ENCODE measurements around the gene SLCO2B1.

The SLCO2B1 gene

DNA sequence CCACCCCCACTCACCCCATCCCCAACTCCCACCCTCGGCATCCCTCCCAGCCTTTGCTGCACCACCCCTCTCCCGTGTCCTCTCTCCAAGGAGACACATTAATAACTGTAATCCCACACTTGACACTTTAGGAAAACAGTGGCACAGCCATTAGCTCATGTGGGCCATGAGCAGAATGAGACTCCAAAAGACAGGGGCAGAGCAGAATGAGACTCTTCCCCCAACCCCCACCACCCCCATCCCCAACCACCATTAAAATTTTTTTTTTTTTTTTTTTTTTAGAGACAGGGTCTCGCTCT, 6.2 kb upstream of the SLCO2B1 start:
- Histone ChIP-seq H3K14ac (ENCODE audit: low read length) (no peak overlapping the region), H3K4ac (ENCODE audit: low read length) (no peak overlapping the region), H3K27me3 (ENCODE audit: control insufficient read depth in 3 of 3, insufficient read depth in 3 of 3, low read depth in 1 of 3, low read length in 3 of 3) (no peaks in the 10 kb centered on the region), H3K79me1 (ENCODE audit: low read depth, low read length) (no peaks in the 10 kb centered on the region), H3K4me3 (ENCODE audit: low read length in 2 of 2) (no peak overlapping the region), H4K8ac (ENCODE audit: low read depth, low read length) (no peak overlapping the region), H3K9me3 (replicated peaks in 1 of 2; ENCODE audit: control insufficient read depth in 2 of 2, insufficient read depth in 1 of 2, low read depth in 1 of 2, low read length in 2 of 2) (no peaks in the 10 kb centered on the region), H3K4me1 (ENCODE audit: control insufficient read depth in 2 of 2, insufficient read depth in 1 of 2, low read depth in 1 of 2, low read length in 2 of 2) (no peaks in the 10 kb centered on the region), H3K23ac (ENCODE audit: low read depth, low read length, poor library complexity) (no peak overlapping the region), H3K18ac (ENCODE audit: low read length) (no peak overlapping the region), H3K4me2 (ENCODE audit: insufficient read depth, low read length, poor library complexity, severe bottlenecking) (no peak overlapping the region), H4K91ac (ENCODE audit: low read depth, low read length, poor library complexity) (no peak overlapping the region), H2BK5ac (ENCODE audit: low read length) (no peak overlapping the region), H2BK15ac (ENCODE audit: low read length) (no peak overlapping the region), H3K27ac (replicated peaks; ENCODE audit: low read length) (no peak overlapping the region), H2AK5ac (ENCODE audit: low read depth, low read length) (no peak overlapping the region), H2AFZ (ENCODE audit: low read length) (no peak overlapping the region), H2BK120ac (ENCODE audit: low read depth, low read length) (no peak overlapping the region), H3K9ac (ENCODE audit: low read depth, low read length, poor library complexity) (no peak overlapping the region), H2BK12ac (ENCODE audit: low read length) (no peak overlapping the region), H3K36me3 (replicated peaks in 1 of 2; ENCODE audit: control insufficient read depth in 2 of 2, insufficient read depth in 2 of 2, low read length in 2 of 2) (no peaks in the 10 kb centered on the region)
- WGBS, 2 donors (ENCODE audit: extremely low coverage in 2 of 2, insufficient read length in 2 of 2, insufficient replicate concordance in 1 of 2) = no CpG with 5 or more reads among the region's 3 CpGs
- DNase-seq (ENCODE audit: low spot score) = no peak

DNA sequence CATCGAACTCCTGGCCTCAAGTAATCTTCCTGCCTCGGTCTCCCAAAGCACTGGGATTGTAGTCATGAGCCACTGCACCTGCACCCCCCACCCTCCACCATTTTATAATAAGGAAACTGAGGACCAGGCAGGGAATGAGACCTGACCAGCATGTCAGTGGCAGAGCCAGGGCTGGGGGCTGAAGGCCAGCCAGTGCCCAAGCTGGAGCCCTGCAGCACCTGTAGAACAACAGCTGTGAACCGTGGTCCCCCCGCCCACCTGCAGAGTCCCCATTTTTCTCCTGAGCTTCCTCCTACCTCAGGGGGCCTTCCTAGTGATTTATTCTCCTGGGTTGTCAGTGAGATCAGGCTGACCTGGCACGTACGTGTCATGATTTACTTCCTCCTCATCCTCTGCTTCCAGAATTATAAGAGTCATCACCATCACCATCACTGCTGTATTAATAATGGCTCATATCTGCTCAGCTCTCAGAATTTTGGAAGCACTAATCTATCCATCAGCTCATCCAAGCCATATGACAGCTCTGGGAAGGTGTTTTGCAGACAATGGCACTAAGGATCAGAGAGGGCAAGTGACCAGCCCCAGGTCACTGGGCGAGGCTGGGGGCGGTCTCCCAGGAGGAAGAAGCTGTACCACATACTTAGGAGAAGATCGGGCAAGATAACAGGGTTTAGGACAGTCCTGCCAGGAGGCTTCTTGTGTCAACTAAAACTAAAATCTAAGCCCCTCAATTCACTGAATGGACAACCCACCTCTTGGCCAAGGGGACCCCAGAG, 5.5 kb upstream of the SLCO2B1 start:
- no peak overlapping the region for H2BK120ac ChIP-seq (ENCODE audit: low read depth, low read length)
- H3K9me3 ChIP-seq (replicated peaks in 1 of 2; ENCODE audit: control insufficient read depth in 2 of 2, insufficient read depth in 1 of 2, low read depth in 1 of 2, low read length in 2 of 2) = no peaks in the 10 kb centered on the region
- H2AK5ac ChIP-seq (ENCODE audit: low read depth, low read length) = no peak overlapping the region
- no peak for DNase-seq (ENCODE audit: low spot score)
- H2BK15ac ChIP-seq (ENCODE audit: low read length) = no peak overlapping the region
- no peaks in the 10 kb centered on the region for H3K36me3 ChIP-seq (replicated peaks in 1 of 2; ENCODE audit: control insufficient read depth in 2 of 2, insufficient read depth in 2 of 2, low read length in 2 of 2)
- no CpG with 5 or more reads among the region's 9 CpGs for WGBS, 2 donors (ENCODE audit: extremely low coverage in 2 of 2, insufficient read length in 2 of 2, insufficient replicate concordance in 1 of 2)
- no peak overlapping the region for H2AFZ ChIP-seq (ENCODE audit: low read length)
- H3K4me2 ChIP-seq (ENCODE audit: insufficient read depth, low read length, poor library complexity, severe bottlenecking) = no peak overlapping the region
- no peak overlapping the region for H3K27ac ChIP-seq (replicated peaks; ENCODE audit: low read length)
- no peak overlapping the region for H3K14ac ChIP-seq (ENCODE audit: low read length)
- H3K79me1 ChIP-seq (ENCODE audit: low read depth, low read length) = no peaks in the 10 kb centered on the region
- H3K18ac ChIP-seq (ENCODE audit: low read length) = no peak overlapping the region
- H3K27me3 ChIP-seq (ENCODE audit: control insufficient read depth in 3 of 3, insufficient read depth in 3 of 3, low read depth in 1 of 3, low read length in 3 of 3) = no peaks in the 10 kb centered on the region
- no peak overlapping the region for H3K9ac ChIP-seq (ENCODE audit: low read depth, low read length, poor library complexity)
- no peaks in the 10 kb centered on the region for H3K4me1 ChIP-seq (ENCODE audit: control insufficient read depth in 2 of 2, insufficient read depth in 1 of 2, low read depth in 1 of 2, low read length in 2 of 2)
- no peak overlapping the region for H4K91ac ChIP-seq (ENCODE audit: low read depth, low read length, poor library complexity)
- H3K23ac ChIP-seq (ENCODE audit: low read depth, low read length, poor library complexity) = no peak overlapping the region
- no peak overlapping the region for H2BK5ac ChIP-seq (ENCODE audit: low read length)
- no peak overlapping the region for H3K4me3 ChIP-seq (ENCODE audit: low read length in 2 of 2)
- no peak overlapping the region for H3K4ac ChIP-seq (ENCODE audit: low read length)
- H2BK12ac ChIP-seq (ENCODE audit: low read length) = no peak overlapping the region
- no peak overlapping the region for H4K8ac ChIP-seq (ENCODE audit: low read depth, low read length)

DNA sequence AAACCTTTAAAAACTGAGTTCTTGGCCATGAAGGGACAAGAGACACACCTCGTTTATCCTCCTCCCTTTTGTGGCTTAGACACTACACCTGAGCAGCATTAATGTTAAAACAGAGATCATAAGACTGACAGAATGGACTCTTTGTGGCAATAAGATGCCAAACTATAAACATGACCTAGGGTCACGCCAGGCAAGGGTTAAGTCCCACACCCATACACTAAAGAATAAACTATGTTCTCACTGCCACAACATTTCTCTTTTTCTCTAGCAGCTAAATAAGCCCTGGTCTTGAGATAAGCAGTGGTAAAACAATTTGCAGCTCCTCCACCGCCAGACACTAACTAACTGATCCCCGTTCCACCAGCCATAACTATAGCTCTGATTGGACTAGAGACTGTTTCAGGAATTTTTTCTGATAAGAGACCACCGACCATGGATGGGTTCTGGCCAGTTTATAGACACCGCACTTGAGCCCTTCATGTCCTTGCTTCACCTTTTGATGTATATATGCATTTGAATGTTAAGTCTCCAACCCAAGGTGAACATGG, 4.9 kb upstream of the SLCO2B1 start:
- H3K79me1 ChIP-seq (ENCODE audit: low read depth, low read length) = no peaks in the 10 kb centered on the region
- H3K9me3 ChIP-seq (replicated peaks in 1 of 2; ENCODE audit: control insufficient read depth in 2 of 2, insufficient read depth in 1 of 2, low read depth in 1 of 2, low read length in 2 of 2) = no peaks in the 10 kb centered on the region
- no peak overlapping the region for H3K23ac ChIP-seq (ENCODE audit: low read depth, low read length, poor library complexity)
- DNase-seq (ENCODE audit: low spot score) = no peak
- no peak overlapping the region for H2BK12ac ChIP-seq (ENCODE audit: low read length)
- no peak overlapping the region for H2AK5ac ChIP-seq (ENCODE audit: low read depth, low read length)
- H3K9ac ChIP-seq (ENCODE audit: low read depth, low read length, poor library complexity) = no peak overlapping the region
- H3K4me2 ChIP-seq (ENCODE audit: insufficient read depth, low read length, poor library complexity, severe bottlenecking) = no peak overlapping the region
- no peak overlapping the region for H3K27ac ChIP-seq (replicated peaks; ENCODE audit: low read length)
- no peak overlapping the region for H2BK15ac ChIP-seq (ENCODE audit: low read length)
- H2AFZ ChIP-seq (ENCODE audit: low read length) = no peak overlapping the region
- H3K27me3 ChIP-seq (ENCODE audit: control insufficient read depth in 3 of 3, insufficient read depth in 3 of 3, low read depth in 1 of 3, low read length in 3 of 3) = no peaks in the 10 kb centered on the region
- no peaks in the 10 kb centered on the region for H3K36me3 ChIP-seq (replicated peaks in 1 of 2; ENCODE audit: control insufficient read depth in 2 of 2, insufficient read depth in 2 of 2, low read length in 2 of 2)
- no peak overlapping the region for H3K14ac ChIP-seq (ENCODE audit: low read length)
- H4K91ac ChIP-seq (ENCODE audit: low read depth, low read length, poor library complexity) = no peak overlapping the region
- H3K4ac ChIP-seq (ENCODE audit: low read length) = no peak overlapping the region
- no peak overlapping the region for H2BK120ac ChIP-seq (ENCODE audit: low read depth, low read length)
- no peak overlapping the region for H3K4me3 ChIP-seq (ENCODE audit: low read length in 2 of 2)
- no peak overlapping the region for H2BK5ac ChIP-seq (ENCODE audit: low read length)
- WGBS, 2 donors (ENCODE audit: extremely low coverage in 2 of 2, insufficient read length in 2 of 2, insufficient replicate concordance in 1 of 2) = no CpG with 5 or more reads among the region's 6 CpGs
- no peaks in the 10 kb centered on the region for H3K4me1 ChIP-seq (ENCODE audit: control insufficient read depth in 2 of 2, insufficient read depth in 1 of 2, low read depth in 1 of 2, low read length in 2 of 2)
- no peak overlapping the region for H3K18ac ChIP-seq (ENCODE audit: low read length)
- H4K8ac ChIP-seq (ENCODE audit: low read depth, low read length) = no peak overlapping the region

DNA sequence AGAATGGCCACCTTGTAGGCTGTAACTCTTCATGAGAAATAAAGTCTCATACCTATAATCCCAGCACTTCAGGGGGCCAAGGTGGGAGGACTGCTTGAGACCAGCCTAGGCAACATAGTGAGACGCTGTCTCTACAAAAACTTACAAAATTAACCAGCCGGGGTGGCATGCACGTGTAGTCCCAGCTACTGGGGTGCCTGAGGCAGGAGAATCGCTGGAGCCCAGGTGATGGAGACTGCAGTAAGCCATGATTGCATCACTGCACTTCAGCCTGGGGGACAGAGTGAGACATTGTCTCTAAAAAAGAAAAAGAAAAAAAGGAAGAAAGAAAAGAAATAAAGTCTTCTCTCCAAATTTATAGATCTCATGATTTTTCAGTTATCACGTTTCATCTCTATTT, 4.2 kb upstream of the SLCO2B1 start:
- Histone ChIP-seq H2AK5ac (ENCODE audit: low read depth, low read length) (no peak overlapping the region), H3K4me2 (ENCODE audit: insufficient read depth, low read length, poor library complexity, severe bottlenecking) (no peak overlapping the region), H3K4me3 (ENCODE audit: low read length in 2 of 2) (no peak overlapping the region), H3K4me1 (ENCODE audit: control insufficient read depth in 2 of 2, insufficient read depth in 1 of 2, low read depth in 1 of 2, low read length in 2 of 2) (no peaks in the 10 kb centered on the region), H3K4ac (ENCODE audit: low read length) (no peak overlapping the region), H3K18ac (ENCODE audit: low read length) (no peak overlapping the region), H2BK5ac (ENCODE audit: low read length) (no peak overlapping the region), H3K27ac (replicated peaks; ENCODE audit: low read length) (no peak overlapping the region), H2BK120ac (ENCODE audit: low read depth, low read length) (no peak overlapping the region), H3K14ac (ENCODE audit: low read length) (no peak overlapping the region), H4K8ac (ENCODE audit: low read depth, low read length) (no peak overlapping the region), H3K9ac (ENCODE audit: low read depth, low read length, poor library complexity) (no peak overlapping the region), H2BK15ac (ENCODE audit: low read length) (no peak overlapping the region), H3K9me3 (replicated peaks in 1 of 2; ENCODE audit: control insufficient read depth in 2 of 2, insufficient read depth in 1 of 2, low read depth in 1 of 2, low read length in 2 of 2) (no peaks in the 10 kb centered on the region), H3K27me3 (ENCODE audit: control insufficient read depth in 3 of 3, insufficient read depth in 3 of 3, low read depth in 1 of 3, low read length in 3 of 3) (no peaks in the 10 kb centered on the region), H2AFZ (ENCODE audit: low read length) (no peak overlapping the region), H3K23ac (ENCODE audit: low read depth, low read length, poor library complexity) (no peak overlapping the region), H3K36me3 (replicated peaks in 1 of 2; ENCODE audit: control insufficient read depth in 2 of 2, insufficient read depth in 2 of 2, low read length in 2 of 2) (no peaks in the 10 kb centered on the region), H2BK12ac (ENCODE audit: low read length) (no peak overlapping the region), H3K79me1 (ENCODE audit: low read depth, low read length) (no peaks in the 10 kb centered on the region), H4K91ac (ENCODE audit: low read depth, low read length, poor library complexity) (no peak overlapping the region)
- DNase-seq (ENCODE audit: low spot score) = no peak
- no CpG with 5 or more reads among the region's 5 CpGs for WGBS, 2 donors (ENCODE audit: extremely low coverage in 2 of 2, insufficient read length in 2 of 2, insufficient replicate concordance in 1 of 2)

All from neuronal stem cell (in vitro differentiated cells).